Caco-2 (cell line): Measurements from ENCODE around the gene ENO1. TPM values are rescaled to one million over a fixed set of nuclear protein-coding genes. Genes with fewer than 3 reads are reported as not detected.

Experiments
- BruUV-seq: library from RNA; stranded (reverse); fragments of 400-500 nt; replicated peaks from 2 replicates; lab custom pipeline; 2021; lab: Mats Ljungman, UMichigan
- CTCF ChIA-PET: fragments of 300-600 bp; sonication (Branson Sonifier 250); formaldehyde crosslinking; loops from one replicate; lab custom pipeline; 2022; ENCODE audit warnings: antibody characterized with exemption; lab: Charles Lee
- POLR2A ChIA-PET: fragments of 300-600 bp; sonication (Branson Sonifier 250); formaldehyde crosslinking; loops from one replicate; lab custom pipeline; 2022; ENCODE audit warnings: antibody characterized with exemption; lab: Charles Lee
- DNase-seq, 2 experiments: peaks; one replicate each; pipeline versions ENCODE4 v3.0.0 to v3.0.0-alpha.2; 2020 to 2022
- H3K27me3 ChIP-seq: replicated peaks from 2 replicates; pipeline ENCODE4 v1.6.0; 2011; ENCODE audit warnings: low read length; ENCODE audit not compliant: control insufficient read depth, insufficient read depth
- H3K36me3 ChIP-seq: 2 replicates; pipeline ENCODE4 v1.5.1; 2011; ENCODE audit warnings: low read length; ENCODE audit not compliant: control insufficient read depth, insufficient read depth
- H3K4me1 ChIP-seq: fragments of 250-450 bp; sonication (Bioruptor Pico); 2 replicates; pipeline ENCODE4 v1.5.1; 2020; ENCODE audit warnings: mild to moderate bottlenecking
- H3K4me3 ChIP-seq: 2 replicates; pipeline ENCODE4 v1.5.1; 2011; ENCODE audit warnings: low read depth, mild to moderate bottlenecking, control low read depth, low read length
- H3K9me3 ChIP-seq: fragments of 250-450 bp; sonication (Bioruptor Pico); 2 replicates; pipeline ENCODE4 v1.5.1; 2020; ENCODE audit warnings: mild to moderate bottlenecking, moderate library complexity
- H3K27ac Mint-ChIP-seq: one replicate; pipeline ENCODE4 v1.8.0; 2022; ENCODE audit warnings: mixed read lengths; ENCODE audit not compliant: unreplicated experiment
- H3K27me3 Mint-ChIP-seq: one replicate; pipeline ENCODE4 v1.8.0; 2022; ENCODE audit warnings: mixed read lengths; ENCODE audit not compliant: insufficient read depth, unreplicated experiment
- H3K36me3 Mint-ChIP-seq: one replicate; pipeline ENCODE4 v1.8.0; 2022; ENCODE audit warnings: mild to moderate bottlenecking, mixed read lengths; ENCODE audit not compliant: insufficient read depth, unreplicated experiment
- H3K4me1 Mint-ChIP-seq: one replicate; pipeline ENCODE4 v1.8.0; 2022; ENCODE audit warnings: low read depth, mixed read lengths; ENCODE audit not compliant: unreplicated experiment
- H3K4me3 Mint-ChIP-seq: one replicate; pipeline ENCODE4 v1.8.0; 2022; ENCODE audit warnings: mild to moderate bottlenecking, moderate library complexity, mixed read lengths; ENCODE audit not compliant: unreplicated experiment
- H3K9me3 Mint-ChIP-seq: one replicate; pipeline ENCODE4 v1.8.0; 2022; ENCODE audit warnings: mixed read lengths; ENCODE audit not compliant: unreplicated experiment
- intact Hi-C: fragments of 100-400 bp; cut with micrococcal nuclease; formaldehyde crosslinking; loops from one replicate; pipeline ENCODE4 v1.10.0; 2022; ENCODE audit not compliant: unreplicated experiment
- total RNA-seq: library from RNA; stranded (reverse); gene quantifications from 2 replicates; pipeline ENCODE4 v1.2.3, GENCODE V29; 2022
- TF ChIP-seq, protein P1 (sequence below), 2 experiments: fragments of 200-600 bp in 1 of 2; IDR thresholded peaks; 1 replicate in 1 of 2; 2 replicates in 1 of 2; pipeline versions ENCODE4 v1.5.1 to v1.8.0; 2011 to 2022; ENCODE audit warnings: antibody characterized with exemption in 1 of 2, control low read depth in 1 of 2, inconsistent platforms in 1 of 2, low read depth in 1 of 2, low read length in 1 of 2, mild to moderate bottlenecking in 1 of 2, moderate library complexity in 1 of 2; ENCODE audit not compliant: insufficient read depth in 1 of 2, severe bottlenecking in 1 of 2, unreplicated experiment in 1 of 2

Gene ENO1
- total RNA-seq, 1 experiment from 2014 or later, result 934 TPM

DNA sequence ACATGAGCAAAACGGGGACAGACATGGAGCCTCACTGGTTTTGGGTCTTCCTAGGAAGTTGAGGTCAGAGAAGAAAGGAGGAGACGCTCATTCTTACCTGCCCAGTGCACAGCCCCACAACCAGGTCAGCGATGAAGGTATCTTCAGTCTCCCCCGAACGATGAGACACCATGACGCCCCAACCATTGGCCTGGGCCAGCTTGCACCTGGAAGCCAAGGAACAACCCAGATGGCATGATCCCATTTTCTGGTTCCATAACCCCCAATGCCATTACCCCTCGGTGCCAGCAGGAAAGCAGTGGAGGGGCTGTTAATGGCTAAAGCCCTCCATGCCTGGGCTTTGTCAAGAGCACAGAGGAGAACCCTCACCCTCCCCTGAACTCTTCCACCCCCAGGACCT, 15.3 kb downstream of the ENO1 start:
- no TSS peak for BruUV-seq

DNA sequence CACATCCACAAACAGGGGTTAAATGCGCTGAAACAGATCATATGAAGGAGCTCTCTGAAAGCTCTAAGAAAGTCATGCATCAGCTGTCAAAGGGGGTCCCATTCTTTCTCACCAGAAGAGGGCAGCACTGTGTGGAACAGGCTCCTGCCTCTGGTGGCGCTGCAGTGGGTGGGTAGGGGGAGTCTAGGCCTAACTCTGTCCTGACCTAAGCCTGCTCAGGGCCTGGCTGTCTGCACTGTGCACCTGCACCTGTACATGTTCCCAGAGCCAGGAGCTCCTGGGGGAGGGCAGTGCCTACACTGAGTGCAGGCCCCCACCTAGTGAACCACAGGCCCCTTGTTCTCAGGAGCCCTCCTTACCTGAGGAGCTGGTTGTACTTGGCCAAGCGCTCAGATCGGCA, 16.0 kb downstream of the ENO1 start:
- Histone ChIP-seq H3K9me3 (no peaks in the 10 kb centered on the region), H3K4me1 (peaks cover 21% of the 10 kb centered on the region), H3K4me3 (no peak overlapping the region), H3K27me3 (no peaks in the 10 kb centered on the region), H3K36me3 (peaks cover 20% of the 10 kb centered on the region)
- Mint-ChIP-seq H3K9me3 (no peaks in the 10 kb centered on the region), H3K27ac (peak overlapping the region; percentile 29), H3K36me3 (peaks cover 100% of the 10 kb centered on the region), H3K4me1 (peaks cover 6% of the 10 kb centered on the region), H3K4me3 (no peak overlapping the region), H3K27me3 (no peaks in the 10 kb centered on the region)
- intact Hi-C loops, result no loop called here
- POLR2A ChIA-PET, result interaction anchor here (1.2 kb wide), 1 partner anchor 16 kb away, joined by 6 read pairs; the partner anchor contains the start of gene ENO1
- DNase-seq, result peak; percentile 59 to 76
- no TSS peak for BruUV-seq
- CTCF ChIA-PET, result interaction anchor here (0.6 to 1.2 kb wide), 4 partner anchors 13 to 1646 kb away, joined by 3 to 5 read pairs (median 4); no protein-coding TSS in a partner anchor
- TF ChIP-seq, protein P1, sequence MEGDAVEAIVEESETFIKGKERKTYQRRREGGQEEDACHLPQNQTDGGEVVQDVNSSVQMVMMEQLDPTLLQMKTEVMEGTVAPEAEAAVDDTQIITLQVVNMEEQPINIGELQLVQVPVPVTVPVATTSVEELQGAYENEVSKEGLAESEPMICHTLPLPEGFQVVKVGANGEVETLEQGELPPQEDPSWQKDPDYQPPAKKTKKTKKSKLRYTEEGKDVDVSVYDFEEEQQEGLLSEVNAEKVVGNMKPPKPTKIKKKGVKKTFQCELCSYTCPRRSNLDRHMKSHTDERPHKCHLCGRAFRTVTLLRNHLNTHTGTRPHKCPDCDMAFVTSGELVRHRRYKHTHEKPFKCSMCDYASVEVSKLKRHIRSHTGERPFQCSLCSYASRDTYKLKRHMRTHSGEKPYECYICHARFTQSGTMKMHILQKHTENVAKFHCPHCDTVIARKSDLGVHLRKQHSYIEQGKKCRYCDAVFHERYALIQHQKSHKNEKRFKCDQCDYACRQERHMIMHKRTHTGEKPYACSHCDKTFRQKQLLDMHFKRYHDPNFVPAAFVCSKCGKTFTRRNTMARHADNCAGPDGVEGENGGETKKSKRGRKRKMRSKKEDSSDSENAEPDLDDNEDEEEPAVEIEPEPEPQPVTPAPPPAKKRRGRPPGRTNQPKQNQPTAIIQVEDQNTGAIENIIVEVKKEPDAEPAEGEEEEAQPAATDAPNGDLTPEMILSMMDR (IDR thresholded peaks at IDR 0.05; ENCODE audit: insufficient read depth in 1 of 2, low read depth in 1 of 2, low read length in 1 of 2, severe bottlenecking in 1 of 2, unreplicated experiment in 1 of 2), result peak; percentile 46 to 73

More for the DNA sequence above, 15.3 kb downstream of the ENO1 start:
- H3K4me1 ChIP-seq, result peaks cover 15% of the 10 kb centered on the region
- Mint-ChIP-seq H3K27me3 (no peaks in the 10 kb centered on the region), H3K9me3 (no peaks in the 10 kb centered on the region), H3K36me3 (peaks cover 100% of the 10 kb centered on the region), H3K27ac (peak overlapping the region; percentile 29), H3K4me1 (peaks cover 6% of the 10 kb centered on the region), H3K4me3 (no peak overlapping the region)
- peaks cover 20% of the 10 kb centered on the region for H3K36me3 ChIP-seq
- H3K27me3 ChIP-seq, result no peaks in the 10 kb centered on the region
- H3K4me3 ChIP-seq, result no peak overlapping the region
- H3K9me3 ChIP-seq, result no peaks in the 10 kb centered on the region
- ChIA-PET CTCF (interaction anchor here (1.2 kb wide), 1 partner anchor 17 kb away, joined by 5 read pairs; no protein-coding TSS in a partner anchor), POLR2A (interaction anchor here (1.2 kb wide), 1 partner anchor 15 kb away, joined by 6 read pairs; the partner anchor contains the start of gene ENO1)
- no peak for DNase-seq
- TF ChIP-seq, protein P1 (IDR thresholded peaks at IDR 0.05; ENCODE audit: insufficient read depth in 1 of 2, low read depth in 1 of 2, low read length in 1 of 2, severe bottlenecking in 1 of 2, unreplicated experiment in 1 of 2), result no peak
- intact Hi-C loops, result no loop called here

DNA sequence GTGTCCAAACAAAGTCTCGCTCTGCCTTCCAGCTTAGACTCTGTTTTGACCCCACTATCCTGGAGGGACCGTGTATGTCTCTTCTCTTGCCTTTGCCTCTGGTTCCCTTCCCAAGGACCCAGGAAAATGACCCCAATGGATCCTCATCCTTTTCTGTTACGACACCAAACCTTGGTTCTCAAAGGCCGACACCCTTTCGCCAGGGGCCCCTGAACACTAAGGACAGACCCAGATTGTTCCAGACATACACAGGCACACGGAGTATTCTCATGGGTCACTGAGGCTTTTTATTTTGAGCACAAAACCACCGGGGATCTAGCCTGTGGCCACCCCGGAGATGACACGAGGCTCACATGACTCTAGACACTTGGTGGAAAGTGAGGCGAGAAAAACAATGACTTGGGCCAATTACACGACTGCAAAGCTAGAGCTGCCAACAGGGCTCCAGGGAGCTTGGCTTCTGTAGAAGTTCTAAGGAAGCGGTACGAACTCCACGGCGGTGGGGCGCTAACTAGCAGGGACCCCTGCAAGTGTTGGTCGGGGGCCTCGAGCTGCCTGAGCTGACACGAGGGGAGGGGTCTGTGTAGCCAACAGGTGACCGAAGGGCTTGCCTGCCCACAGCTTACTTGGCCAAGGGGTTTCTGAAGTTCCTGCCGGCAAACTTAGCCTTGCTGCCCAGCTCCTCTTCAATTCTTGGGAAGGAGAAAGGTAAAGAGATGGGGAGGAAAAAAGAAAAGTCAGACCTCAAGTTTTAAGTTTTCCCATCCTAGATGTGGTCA, 17.6 kb downstream of the ENO1 start:
- H3K36me3 ChIP-seq, result peaks cover 16% of the 10 kb centered on the region
- Mint-ChIP-seq H3K4me1 (peaks cover 6% of the 10 kb centered on the region), H3K4me3 (no peak overlapping the region), H3K36me3 (peaks cover 95% of the 10 kb centered on the region), H3K27ac (peak overlapping the region; percentile 9), H3K9me3 (no peaks in the 10 kb centered on the region), H3K27me3 (no peaks in the 10 kb centered on the region)
- H3K27me3 ChIP-seq, result no peaks in the 10 kb centered on the region
- H3K4me1 ChIP-seq, result peaks cover 21% of the 10 kb centered on the region
- no peak overlapping the region for H3K4me3 ChIP-seq
- intact Hi-C loops, result no loop called here
- DNase-seq, result no peak
- H3K9me3 ChIP-seq, result no peaks in the 10 kb centered on the region
- TF ChIP-seq, protein P1 (IDR thresholded peaks at IDR 0.05; ENCODE audit: insufficient read depth in 1 of 2, low read depth in 1 of 2, low read length in 1 of 2, severe bottlenecking in 1 of 2, unreplicated experiment in 1 of 2), result no peak
- POLR2A ChIA-PET, result interaction anchor here (0.6 kb wide), 1 partner anchor 90 kb away, joined by 6 read pairs; no protein-coding TSS in a partner anchor
- no TSS peak for BruUV-seq
- CTCF ChIA-PET, result interaction anchor here (0.6 to 4.5 kb wide), 2 partner anchors 12 to 282 kb away, joined by 4 to 31 read pairs; no protein-coding TSS in a partner anchor
